Measurements from ENCODE around the gene CCDC148.

GRCh38 chr2:158443606-158444005 lies 12.9 kb downstream of the CCDC148 start:
- TF ChIP-seq CTCF (IDR thresholded peaks at IDR 0.05; ENCODE audit: low read depth, low read length) (no peak), EZH2phosphoT487 (IDR thresholded peaks at IDR 0.05; ENCODE audit: low read depth) (no peak)
